Measurements from ENCODE around the gene VMAC.
"Not testable (repeated sequence)": the region's sequence is repeated elsewhere in the genome, so short reads cannot be mapped to it uniquely, and the experiment has no call there.

Gene VMAC

DNA sequence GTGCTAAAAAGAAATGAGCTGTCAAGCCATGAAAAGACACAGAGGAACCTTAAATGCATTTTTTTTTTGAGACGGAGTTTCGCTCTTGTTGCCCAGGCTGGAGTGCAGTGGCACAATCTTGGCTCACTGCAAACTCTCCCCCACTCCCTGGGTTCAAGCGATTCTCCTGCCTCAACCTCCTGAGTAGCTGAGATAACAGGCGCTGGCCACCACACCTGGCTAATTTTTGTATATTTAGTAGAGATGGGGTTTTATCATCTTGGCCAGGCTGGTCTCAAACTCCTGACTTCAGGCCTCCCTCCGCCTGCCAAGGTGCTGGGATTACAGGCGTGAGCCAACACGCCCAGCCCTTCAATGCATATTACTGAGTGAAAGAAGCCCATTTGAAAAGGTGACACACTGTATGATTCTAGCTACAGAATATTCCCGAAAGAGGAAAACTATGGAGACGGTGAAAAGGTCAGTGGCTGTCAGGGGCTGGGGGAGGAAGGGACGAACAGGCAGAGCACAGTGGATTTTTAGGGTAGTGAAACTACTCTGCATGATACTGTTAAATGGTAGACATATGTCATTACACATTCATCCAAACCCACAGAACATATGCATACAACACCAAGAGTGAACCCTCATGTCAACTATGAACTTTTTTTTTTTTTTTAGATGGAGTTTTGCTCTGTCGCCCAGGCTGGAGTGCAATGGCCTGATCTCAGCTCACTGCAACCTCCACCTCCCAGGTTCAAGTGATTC is 20.4 kb upstream of the VMAC start:
- not testable (repeated sequence) for DNase-seq

DNA sequence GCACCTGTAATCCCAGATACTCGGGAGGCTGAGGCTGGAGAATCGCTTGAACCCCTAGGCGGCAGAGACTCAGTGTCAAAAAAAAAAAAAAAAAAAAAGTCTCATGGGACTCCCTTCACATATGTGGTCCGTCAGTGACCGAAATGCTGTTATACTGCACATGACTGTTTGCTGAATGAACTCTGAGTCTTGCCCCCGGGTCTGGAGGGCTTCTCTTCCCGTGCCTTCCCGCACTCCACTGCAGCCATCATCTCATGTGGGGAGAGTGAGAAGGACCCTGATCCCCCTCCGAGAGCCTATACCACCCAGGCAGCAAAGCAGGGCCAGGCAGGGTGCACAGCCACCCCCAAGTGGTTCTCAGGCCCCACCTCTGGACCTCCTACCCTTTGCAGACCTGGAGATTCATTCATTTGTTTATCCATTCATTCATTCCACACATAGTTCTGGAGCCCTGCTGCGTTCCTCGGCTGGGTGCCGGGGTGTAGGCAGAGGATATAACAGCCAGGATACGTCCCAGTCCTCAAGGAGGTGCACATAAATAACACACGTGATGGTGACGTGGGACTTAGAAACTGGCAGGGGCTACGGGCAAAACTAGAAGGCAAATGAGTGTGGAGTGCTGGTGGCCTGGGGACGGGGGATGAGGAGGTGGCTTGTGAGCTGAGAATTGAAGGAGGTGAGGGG is 15.2 kb upstream of the VMAC start:
- DNase-seq, result no peak

DNA sequence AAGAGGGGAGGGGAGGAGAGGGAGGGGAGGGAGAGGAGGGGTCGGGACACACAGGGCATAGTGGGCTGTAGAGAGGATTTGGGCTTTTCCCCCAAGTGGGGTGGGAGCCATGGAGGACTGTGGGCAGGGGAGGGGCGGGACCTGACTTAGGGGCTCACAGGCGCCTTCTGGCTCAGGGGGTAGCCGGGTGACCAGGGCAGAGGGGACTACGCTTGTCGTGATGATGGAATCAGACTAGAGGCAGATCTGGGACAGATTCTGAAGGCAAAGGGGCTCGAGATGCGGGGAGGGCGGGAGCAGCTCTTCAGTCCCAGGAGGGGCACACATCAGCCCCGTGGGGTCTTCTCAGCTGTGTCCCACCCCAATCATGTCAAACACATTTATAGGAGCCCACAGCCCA is 14.6 kb upstream of the VMAC start:
- DNase-seq, result no peak

DNA sequence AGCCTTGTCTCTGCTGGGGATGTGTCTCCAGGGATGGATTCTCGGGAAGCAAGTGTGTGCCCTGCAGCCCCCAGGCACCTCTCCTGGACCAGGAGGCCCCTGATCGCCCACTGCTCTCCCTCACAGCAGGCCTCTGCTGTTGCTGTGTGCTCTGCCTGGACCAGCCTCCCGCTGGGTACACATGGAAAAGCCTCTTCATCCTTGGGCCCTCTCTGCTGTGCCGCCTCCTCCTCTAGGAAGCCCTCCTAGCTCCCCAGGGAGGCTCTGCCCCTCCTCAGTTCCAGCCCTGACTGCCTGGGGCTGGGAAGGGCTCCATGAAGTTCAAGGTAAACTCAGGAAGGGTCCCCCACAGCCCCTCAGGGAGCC is 13.1 kb upstream of the VMAC start:
- DNase-seq, result peak in 1 of 2 experiments; percentile 36

DNA sequence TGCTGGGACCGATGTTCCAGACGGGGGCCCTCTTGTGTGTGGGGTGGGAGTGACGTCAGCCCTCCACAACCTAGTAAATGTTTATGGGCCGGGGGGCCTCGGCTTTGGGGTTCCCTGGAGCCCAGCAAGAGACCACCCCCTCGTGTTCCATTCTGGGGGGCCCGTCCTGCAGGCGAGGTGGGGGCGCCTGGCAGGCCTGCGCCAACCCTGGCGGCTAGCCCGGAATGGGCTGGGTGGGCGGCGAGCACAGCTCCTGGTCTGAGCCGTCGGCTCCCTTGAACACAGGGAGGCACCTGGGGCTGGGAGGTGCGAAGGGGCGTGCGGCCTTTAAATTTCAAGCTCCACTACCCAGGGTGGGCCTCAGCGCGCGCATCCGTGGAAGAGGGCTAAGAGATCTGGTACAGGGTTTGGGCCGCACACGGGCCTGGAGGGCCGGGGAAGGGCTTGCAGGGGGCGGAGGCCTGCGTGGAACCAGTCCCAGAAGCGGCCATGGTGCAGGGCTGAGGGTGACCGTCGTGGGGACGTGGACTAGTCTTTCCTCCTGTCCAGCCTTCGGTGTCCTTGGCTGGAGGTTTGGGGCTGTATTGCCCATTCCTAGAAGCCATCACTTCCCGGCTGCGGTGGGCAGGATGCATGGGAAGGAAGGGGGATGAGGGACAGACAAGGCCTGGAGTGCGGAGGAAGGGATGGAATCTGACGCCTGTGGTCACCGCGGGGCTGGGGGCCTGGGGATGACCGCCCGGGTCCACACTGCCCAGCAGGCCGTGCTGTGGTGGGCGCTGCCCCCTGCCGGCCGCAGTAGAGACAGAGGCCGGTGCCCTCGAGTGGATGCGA is 12.5 kb upstream of the VMAC start:
- peak; percentile 53 to 57 for DNase-seq

DNA sequence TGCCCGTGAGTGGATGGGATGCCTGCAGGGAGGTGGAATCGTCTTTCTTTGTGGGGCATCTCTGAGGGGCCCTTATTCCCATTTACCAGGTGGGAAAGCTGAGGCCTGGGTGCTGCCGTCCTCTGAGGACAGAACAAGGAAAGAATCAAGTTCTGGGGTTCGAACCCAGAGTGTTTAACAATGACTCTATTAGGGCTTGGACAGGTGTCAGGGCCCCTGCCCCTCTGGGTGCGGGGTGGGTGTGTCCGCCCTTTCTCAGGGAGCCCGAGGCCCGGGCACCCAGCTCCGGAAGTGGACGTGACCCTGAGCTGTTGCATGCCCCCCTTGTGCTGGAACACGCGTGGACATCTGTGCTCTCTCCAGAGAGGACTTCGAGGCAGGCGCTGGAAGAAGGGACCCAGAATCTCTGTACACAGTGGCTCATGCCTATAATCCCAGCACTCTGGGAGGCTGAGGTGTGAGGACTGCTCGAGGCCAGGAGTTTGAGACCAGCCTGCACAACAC is 11.8 kb upstream of the VMAC start:
- no peak for DNase-seq

DNA sequence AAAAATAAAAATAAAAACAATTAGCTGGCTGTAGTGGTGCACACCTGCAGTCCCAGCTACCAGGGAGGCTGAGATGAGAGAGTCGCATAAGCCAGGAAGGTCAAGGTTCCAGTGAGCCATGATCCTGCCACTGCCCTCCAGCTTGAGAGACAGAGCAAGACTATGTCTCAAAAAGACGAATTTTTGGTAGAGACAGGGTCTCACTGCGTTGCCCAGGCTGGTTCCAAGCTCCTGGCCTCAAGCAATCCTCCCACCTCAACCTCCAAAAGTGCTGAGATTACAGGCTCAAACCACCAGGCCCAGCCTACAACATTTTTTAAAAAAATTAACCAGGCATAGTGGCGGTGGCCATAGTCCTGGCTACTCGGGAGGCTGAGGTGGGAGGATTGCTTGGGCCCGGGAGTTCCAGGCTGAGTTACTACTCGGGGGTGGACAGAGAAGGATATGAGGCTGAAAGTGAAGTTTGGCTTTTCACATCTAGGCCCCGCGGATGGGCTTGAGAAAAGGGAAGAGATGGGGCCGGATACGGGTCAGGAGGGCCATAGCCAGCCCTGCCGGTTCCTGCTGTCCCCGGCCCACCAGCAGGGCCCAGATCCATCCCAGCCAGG is 11.3 kb upstream of the VMAC start:
- no peak for DNase-seq

DNA sequence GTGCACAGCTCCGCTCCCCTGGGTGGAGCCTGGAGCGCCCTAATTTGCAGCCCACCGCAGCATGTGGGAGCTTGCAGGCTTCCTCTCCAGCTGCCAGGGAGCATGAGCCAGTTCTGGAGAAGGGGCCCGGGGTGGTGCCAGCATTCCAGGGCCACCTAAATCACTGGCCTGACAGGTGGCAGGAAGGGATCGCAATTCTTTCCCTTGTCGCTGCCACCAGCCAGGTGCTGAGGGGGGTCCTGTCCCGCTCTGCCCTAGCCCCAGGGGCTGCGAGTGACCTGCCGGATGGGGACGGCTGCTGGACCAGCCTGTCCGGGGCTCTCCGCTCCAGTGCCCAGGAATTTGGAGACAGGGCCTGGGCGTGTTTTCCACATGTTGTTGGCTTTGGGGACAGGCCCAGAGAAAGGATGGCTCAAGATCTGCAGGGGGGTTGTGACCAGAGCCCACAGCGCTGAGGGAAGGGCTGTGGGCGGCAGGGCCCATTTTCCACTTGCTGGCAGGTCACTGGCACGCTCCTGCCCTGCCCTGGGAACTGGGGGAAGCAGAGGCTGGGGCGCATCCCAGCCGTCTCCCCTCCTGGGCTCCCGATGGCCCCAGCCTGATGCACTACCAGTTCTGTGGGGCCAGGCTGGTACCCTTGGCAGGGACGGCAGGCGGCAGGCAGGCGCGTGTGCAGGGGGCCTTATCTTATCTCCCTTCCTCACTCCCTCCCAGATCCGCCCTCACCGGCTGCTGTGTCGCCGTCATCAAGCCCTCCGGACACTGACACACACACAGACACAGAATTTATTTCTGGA is 10.6 kb upstream of the VMAC start:
- DNase-seq, result no peak

DNA sequence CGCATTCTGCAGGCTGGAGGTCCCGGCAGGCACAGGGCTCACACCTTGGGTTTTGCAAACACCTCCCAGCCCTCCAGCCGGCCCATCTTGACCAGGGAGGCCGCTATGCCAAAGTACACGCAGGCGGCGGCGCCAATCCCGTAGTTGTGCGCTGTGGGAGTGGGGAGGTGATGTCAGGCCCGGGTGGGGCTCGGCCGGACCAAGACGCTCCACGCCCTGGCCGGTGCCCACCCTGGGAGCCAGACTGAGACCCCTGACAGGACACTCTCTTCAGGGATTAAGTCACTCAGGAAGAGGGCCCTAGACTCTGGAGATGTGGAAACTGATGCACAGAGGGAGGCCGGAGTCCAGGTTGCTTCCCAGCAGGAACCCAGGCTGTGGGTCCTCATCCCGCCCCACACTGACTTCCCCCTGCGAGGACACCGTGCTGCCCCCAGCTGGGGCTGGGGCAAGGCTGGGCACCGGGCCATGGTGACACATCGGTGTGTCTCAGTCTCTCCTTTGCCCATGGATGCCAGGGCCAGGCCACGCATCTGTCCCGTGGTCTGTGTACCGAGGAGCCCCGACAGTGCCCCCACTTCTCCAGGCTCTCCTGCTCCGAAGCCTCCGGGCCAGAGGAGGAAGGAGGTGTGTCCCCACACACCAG is 9.8 kb upstream of the VMAC start:
- DNase-seq, result no peak

DNA sequence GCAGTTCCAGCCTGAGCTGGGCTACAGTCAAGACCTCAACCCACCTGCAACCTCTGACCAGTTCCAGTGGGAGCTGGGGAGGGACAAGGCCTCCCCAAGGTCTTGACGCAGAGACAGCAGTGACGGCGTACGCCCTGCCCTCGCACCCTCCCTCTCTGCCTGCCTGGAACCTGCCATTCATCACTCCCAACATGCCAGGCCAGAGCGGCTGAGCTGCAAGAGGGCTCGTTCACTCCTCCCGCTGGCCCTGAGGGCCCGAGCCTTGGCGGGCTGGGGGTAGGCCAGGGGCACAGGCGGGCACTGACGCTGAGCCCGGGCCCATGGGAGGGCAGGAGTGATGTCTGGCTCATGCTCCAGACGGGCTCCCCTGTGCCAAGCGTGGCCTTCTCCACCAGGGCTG is 9.3 kb upstream of the VMAC start:
- DNase-seq, result no peak

DNA sequence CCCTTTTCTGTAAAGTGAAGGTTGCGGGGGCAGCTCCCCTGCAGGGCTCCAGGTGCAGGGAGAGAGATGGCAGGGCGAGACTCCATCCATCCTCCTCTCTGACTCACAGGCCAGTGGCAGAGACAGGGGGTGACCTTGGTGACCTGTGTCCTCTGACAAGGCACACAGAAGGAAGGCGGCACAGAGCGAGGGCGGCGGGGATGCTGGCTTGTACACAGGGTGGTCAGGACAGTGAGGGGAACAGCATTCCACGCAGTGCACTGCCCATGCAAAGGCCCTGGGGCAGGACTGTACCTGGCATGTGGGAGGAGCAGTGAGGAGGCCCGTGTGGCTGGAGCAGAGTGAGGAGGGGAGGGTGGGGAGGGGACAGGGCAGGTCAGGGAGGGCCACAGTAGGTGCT is 8.8 kb upstream of the VMAC start:
- no peak for DNase-seq

DNA sequence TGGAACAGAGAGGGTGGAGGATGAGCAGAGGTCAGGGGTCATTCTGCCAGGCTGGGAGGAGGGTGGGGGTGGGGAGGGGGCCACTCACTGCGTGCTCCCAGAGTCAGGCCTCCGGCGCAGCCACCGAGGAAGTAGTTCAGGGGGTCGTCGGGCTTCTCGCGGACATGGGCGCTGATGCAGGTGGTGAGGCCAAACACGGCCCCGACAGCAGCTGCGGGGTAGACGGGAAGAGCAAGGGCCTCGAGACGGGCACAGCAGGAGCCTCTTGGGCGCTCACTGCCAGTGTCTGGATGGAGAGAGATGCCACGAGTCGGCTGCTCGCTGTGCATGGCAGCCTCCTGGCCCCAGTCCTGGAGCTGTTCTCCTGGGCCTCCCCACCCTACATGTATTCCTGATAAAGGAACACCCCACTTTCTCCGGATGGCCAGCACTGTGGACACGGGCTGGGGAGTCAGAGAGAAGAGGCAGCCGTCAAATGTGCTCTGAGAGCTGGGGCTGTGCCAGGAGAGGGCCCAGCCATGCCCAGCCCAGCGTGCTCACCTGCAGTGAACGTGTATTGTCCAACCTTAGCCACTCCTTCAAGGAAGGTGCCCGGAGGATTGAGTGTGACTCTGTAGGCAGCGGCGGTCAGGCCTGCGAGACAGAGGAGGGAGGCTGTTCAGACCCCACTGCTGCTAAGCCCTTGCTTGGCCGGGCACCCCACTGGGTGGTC is 8.2 kb upstream of the VMAC start:
- DNase-seq, result no peak

DNA sequence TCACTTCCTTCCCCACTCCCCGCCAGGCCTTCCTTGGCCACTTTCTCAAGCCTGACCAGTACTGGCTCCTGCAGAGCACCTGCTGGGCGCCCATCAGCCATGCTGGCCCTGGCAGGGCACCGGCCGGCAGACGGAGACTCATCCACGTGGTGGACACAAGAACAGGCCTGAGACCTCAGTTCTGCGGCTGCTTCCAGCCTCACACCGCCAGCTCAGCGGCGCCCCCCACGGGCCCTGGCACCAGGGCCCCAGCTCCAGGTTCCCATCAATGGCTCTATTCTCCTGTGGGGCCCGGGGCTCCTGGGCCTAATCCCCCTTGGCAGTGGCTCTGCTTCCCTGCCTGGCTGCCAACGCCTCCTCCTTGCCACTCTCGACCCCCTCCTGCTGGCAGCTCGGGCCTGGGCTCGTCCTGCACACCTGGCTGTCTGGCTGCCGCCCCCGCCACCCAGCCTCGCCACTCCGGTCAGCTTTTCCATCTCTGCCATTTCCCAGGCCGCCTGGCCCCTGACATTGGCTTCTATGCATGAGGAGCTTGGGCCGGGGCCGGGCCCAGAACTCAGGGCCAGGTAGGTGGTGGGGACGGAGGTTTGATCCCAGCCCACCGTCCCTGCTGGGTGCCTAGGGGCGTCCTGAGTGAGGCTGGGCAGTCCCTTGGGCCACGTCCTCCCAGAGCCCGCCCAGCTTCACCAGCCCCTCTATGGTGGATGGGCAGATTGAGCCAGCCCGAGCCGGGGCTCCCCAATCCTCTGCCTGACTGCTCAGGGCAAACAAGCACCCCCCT is 7.3 kb upstream of the VMAC start:
- DNase-seq, result no peak

DNA sequence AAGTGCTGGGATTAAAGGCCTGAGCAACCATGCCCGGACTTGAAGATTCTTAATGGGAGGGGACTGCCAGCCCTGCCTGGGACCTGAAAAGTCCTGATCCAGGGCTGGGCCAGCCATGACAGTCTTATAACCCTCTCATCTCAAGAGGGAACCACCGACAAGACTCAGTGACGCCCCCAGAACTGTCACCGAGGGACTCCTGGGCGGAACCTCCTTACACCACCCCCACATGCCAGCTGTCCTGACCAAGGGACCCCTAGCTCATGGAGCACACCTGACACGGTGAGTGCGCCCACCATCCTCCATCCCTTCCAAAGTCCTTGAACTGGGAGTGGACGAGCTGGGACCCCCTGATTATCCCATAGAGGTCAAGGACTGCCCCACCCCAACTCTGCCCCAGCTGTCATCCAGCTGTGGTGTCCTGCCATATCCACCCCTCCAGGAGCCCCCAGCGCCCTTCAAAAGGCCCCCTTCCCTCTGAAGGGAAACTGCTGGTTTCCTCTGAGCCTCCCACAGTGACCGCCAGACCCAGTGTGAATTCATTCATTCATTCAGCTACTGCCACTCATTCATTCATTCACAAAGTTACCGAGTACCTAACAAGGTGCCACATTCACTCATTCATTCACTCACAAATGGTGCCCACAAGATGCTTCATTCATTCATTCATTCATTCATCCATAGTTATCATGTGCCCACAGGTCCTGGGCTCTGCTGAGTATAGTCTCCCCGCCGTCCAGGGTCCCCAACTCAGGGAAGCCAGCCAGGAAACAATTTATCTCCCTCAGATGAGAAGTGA is 4.7 kb upstream of the VMAC start:
- DNase-seq, result no peak

DNA sequence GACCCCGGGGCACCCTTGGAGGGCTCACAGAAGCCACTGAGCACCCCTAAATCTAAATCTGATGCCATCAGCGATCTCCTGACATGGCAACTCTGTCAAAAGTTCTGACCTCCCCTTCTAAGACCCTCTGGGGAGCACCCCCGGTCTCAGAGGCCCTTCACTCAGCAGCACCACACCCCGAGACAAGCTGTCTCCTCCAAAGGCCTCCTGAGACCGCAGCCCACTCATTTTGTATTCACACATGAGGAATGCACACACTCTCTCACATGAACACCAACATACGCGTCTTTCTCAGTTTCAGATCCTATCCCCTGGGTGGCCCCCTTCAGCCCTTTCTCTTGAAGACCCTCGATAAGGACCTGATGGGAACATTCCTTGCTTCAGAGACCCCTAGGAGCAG is 3.7 kb upstream of the VMAC start:
- DNase-seq, result no peak

DNA sequence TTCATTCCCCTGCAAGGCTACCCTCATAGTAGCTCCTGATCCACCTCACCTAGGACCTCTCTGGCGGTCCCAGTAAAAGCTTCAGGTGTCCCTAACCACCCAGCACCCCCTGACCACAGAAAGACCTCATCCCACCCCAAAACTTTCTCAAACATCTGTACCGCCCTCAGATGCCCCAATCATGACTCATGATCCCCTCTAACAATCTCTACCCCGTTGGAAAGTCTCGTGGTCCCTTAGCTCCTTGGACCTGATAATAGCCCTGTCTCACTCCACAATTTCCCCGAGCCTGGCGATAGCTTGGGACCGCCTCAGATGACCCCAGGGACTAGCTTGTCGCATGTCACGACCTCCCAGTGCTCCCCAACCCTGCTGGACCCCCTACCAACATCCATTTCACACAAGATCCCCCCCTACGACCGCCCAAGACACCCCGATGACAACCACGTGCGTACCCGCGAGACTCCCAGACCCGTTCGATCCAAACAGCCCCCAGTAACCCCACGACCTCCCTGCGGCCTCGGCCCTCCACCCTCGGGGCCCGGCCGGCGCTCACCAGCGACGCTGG is 1.5 kb upstream of the VMAC start:
- DNase-seq, result peak; percentile 46 to 50

DNA sequence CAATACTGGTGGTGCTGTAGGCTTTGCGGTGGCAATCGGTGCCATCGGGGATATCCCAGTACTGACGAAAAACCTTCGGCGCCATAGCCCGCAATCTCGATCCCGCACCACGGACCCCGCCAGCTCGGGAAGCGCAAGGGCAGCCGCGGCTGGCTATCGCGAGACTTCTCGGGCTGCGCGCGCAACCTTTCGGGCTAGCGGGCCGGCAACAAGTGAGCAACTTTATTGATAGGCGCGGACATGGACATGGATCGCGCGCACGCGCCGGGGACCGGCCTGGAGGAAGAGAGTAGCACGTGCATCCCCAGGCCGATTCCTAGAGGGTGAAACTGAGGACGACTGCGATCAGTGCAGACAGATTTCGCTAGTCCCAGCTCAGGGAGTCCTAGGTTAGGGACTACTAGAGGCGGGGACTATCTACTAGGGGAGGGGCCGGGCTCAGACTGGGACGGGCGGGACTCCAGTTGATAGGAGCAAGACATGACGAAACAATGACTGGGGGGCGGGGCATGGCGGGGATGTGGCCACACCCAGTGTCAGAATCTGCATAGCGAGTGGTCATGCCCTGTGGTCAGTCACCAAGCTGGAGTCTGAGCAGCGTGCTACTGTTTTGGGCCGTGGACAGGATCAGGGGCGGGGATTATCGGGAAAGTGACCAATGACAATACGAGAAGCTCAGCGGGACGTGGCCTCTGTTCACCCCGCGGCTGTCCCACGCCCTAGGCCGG is 884 bp upstream of the VMAC start, which contains the start of gene NDUFA11:
Gene NDUFA11 (minus strand): TSS at position 167 of the 728 bp plus-strand sequence. CDS start 82 bp downstream, at position 85.
- DNase-seq, result peak; percentile 98 to 99

DNA sequence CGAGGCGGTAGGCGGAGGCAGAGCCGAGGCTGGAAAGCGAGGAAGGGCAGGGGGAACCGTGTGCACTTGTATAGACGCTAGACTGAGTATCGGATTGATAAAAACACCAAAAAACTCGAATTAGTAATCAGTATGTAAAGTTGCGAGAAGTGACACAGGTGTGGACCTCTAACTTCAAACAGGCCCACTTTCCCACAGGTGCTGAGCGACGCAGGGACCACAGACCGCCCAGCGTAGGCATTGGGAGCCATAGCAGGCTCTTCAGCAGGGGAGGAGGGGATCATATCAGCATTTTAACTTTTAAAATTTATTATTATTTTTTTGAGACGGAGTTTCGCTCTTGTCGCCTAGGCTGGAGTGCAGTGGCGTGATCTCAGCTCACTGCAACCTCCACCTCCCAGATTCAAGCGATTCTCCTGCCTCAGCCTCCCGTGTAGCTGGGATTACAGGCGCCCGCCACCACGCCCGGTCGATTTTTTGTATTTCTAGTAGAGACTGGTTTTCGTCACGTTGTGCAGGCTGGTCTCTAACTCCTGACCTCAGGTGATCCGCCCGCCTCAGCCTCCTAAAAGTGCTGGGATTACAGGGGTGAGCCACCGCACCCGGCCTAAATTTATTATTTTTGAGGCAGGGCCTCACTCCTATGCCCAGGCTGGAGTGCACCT is 574 bp downstream of the VMAC start:
- DNase-seq, result no peak

All from activated T-cell treated with anti-CD3 and anti-CD28 coated beads, Interleukin-2, amount 50 U/mL, for 48 hours (primary cell).